SK-N-SH (cell line): ENCODE results near the gene RIC8B. TPM values are rescaled to one million over a fixed set of nuclear protein-coding genes. Genes with fewer than 3 reads are reported as not detected.

Source experiments
- CTCF ChIA-PET: fragments of 300-600, 350-600 bp; formaldehyde crosslinking; extraction: SDS; loops from one replicate; lab custom pipeline; 2021; lab: Yijun Ruan, JAX
- POLR2A ChIA-PET: fragments of 350-600 bp; sonication (Branson Sonifier 250); formaldehyde crosslinking; extraction: SDS; loops from one replicate; lab custom pipeline; 2020; ENCODE audit warnings: antibody characterized with exemption, inconsistent platforms; lab: Yijun Ruan, JAX
- DNase-seq: peaks from one replicate; pipeline ENCODE4 v3.0.0; 2012
- H2AFZ ChIP-seq: fragments of 200-600 bp; sonication (generic); 2 replicates; pipeline ENCODE4 v1.8.1; 2016; ENCODE audit warnings: antibody characterized with exemption, mild to moderate bottlenecking, low read depth
- H3F3A ChIP-seq: fragments of 200-600 bp; sonication (generic); replicated peaks from 2 replicates; pipeline ENCODE3; 2016; ENCODE audit warnings: antibody characterized with exemption, mild to moderate bottlenecking; ENCODE audit not compliant: insufficient read depth
- H3K27ac ChIP-seq, 2 experiments: fragments of 200-500 bp in 1 of 2; fragments of 200-600 bp in 1 of 2; sonication (Bioruptor generic) in 1 of 2; sonication (generic), shearing (Covaris generic) in 1 of 2; 2 replicates each; pipeline versions ENCODE4 v1.5.1 to v1.6.1; 2014 to 2016; ENCODE audit warnings: low read depth in 2 of 2, inconsistent platforms in 1 of 2, low read length in 1 of 2, mild to moderate bottlenecking in 1 of 2, mixed read lengths in 1 of 2
- H3K27me3 ChIP-seq: fragments of 200-600 bp; sonication (generic), shearing (Covaris generic); 2 replicates; pipeline ENCODE4 v1.6.1; 2016; ENCODE audit warnings: mixed run types; ENCODE audit not compliant: insufficient read depth
- H3K36me3 ChIP-seq, 2 experiments: fragments of 200-500 bp in 1 of 2; fragments of 200-600 bp in 1 of 2; sonication (Bioruptor generic) in 1 of 2; sonication (generic) in 1 of 2; replicated peaks in 1 of 2; 2 replicates each; pipeline versions ENCODE3 to v1.5.1; 2014 to 2016; ENCODE audit warnings: low read length in 1 of 2, mild to moderate bottlenecking in 1 of 2; ENCODE audit not compliant: insufficient read depth in 2 of 2, control insufficient read depth in 1 of 2
- H3K4me1 ChIP-seq, 2 experiments: fragments of 200-500 bp in 1 of 2; fragments of 200-600 bp in 1 of 2; sonication (Bioruptor generic) in 1 of 2; sonication (generic), shearing (Covaris generic) in 1 of 2; 2 replicates each; pipeline versions ENCODE4 v1.5.1 to v1.6.1; 2014 to 2016; ENCODE audit warnings: low read depth in 1 of 2, low read length in 1 of 2, mixed run types in 1 of 2; ENCODE audit not compliant: insufficient read depth in 2 of 2, control insufficient read depth in 1 of 2
- H3K4me2 ChIP-seq: fragments of 200-600 bp; sonication (generic), shearing (Covaris generic); 2 replicates; pipeline ENCODE4 v1.6.1; 2017; ENCODE audit warnings: mixed run types
- H3K4me3 ChIP-seq, 2 experiments: fragments of 200-500 bp in 1 of 2; fragments of 200-600 bp in 1 of 2; sonication (Bioruptor generic) in 1 of 2; sonication (generic), shearing (Covaris generic) in 1 of 2; 2 replicates each; pipeline versions ENCODE4 v1.5.1 to v1.8.1; 2014 to 2016; ENCODE audit warnings: low read depth in 2 of 2, inconsistent platforms in 1 of 2, low read length in 1 of 2, mild to moderate bottlenecking in 1 of 2, mixed read lengths in 1 of 2, moderate library complexity in 1 of 2
- H3K79me2 ChIP-seq: fragments of 200-600 bp; sonication (generic); 2 replicates; pipeline ENCODE4 v1.8.1; 2017; ENCODE audit warnings: mild to moderate bottlenecking; ENCODE audit not compliant: insufficient read depth
- H3K9ac ChIP-seq: fragments of 200-600 bp; sonication (generic); 2 replicates; pipeline ENCODE4 v1.6.1; 2017; ENCODE audit warnings: mixed run types
- H3K9me2 ChIP-seq: fragments of 200-600 bp; sonication (generic); 2 replicates; pipeline ENCODE4 v1.6.1; 2017; ENCODE audit warnings: mixed run types
- H3K9me3 ChIP-seq: fragments of 200-600 bp; sonication (generic); 2 replicates; pipeline ENCODE4 v1.6.1; 2017; ENCODE audit warnings: mixed run types, mild to moderate bottlenecking, moderate library complexity
- H4K20me1 ChIP-seq: fragments of 200-600 bp; sonication (generic); 2 replicates; pipeline ENCODE4 v1.6.1; 2017; ENCODE audit warnings: mild to moderate bottlenecking, mixed run types; ENCODE audit not compliant: insufficient read depth
- CTCF ChIP-seq: fragments of 200-600 bp; sonication (generic); IDR thresholded peaks from 2 replicates; pipeline ENCODE4 v1.6.1; 2017; ENCODE audit warnings: antibody characterized with exemption, mild to moderate bottlenecking, moderate library complexity
- ELF1 ChIP-seq: IDR thresholded peaks from 2 replicates; pipeline ENCODE4 v1.4.0; 2012
- EZH2phosphoT487 ChIP-seq: fragments of 200-600 bp; sonication (generic); IDR thresholded peaks from 2 replicates; pipeline ENCODE4 v1.6.1; 2017; ENCODE audit warnings: low read depth, mixed run types, mild to moderate bottlenecking, antibody characterized with exemption, moderate library complexity, borderline replicate concordance
- FOXM1 ChIP-seq: IDR thresholded peaks from 2 replicates; pipeline ENCODE4 v1.4.0; 2012; ENCODE audit warnings: low read depth, mild to moderate bottlenecking
- GATA2 ChIP-seq: sonication (generic); formaldehyde crosslinking; IDR thresholded peaks from 2 replicates; pipeline ENCODE4 v1.5.0; 2020; ENCODE audit warnings: mild to moderate bottlenecking, missing genetic modification reagents
- MEF2A ChIP-seq: IDR thresholded peaks from 2 replicates; pipeline ENCODE4 v1.4.0; 2012; ENCODE audit warnings: low read depth, borderline replicate concordance
- NFIC ChIP-seq: IDR thresholded peaks from 2 replicates; pipeline ENCODE4 v1.4.0; 2012; ENCODE audit warnings: borderline replicate concordance
- POLR2AphosphoS5 ChIP-seq: IDR thresholded peaks from 2 replicates; pipeline ENCODE4 v1.6.1; 2012; ENCODE audit warnings: low read depth, low read length
- RCOR1 ChIP-seq: fragments of 150-350 bp; IDR thresholded peaks from 2 replicates; pipeline ENCODE4 v1.6.1; 2017; ENCODE audit warnings: antibody characterized with exemption, low read length
- RFX5 ChIP-seq: IDR thresholded peaks from 2 replicates; pipeline ENCODE4 v1.6.1; 2012; ENCODE audit warnings: mild to moderate bottlenecking, improper control_type of control experiment, low read length
- RXRA ChIP-seq: IDR thresholded peaks from 2 replicates; pipeline ENCODE4 v1.4.0; 2012; ENCODE audit warnings: low read depth, mild to moderate bottlenecking, borderline replicate concordance
- TAF1 ChIP-seq: IDR thresholded peaks from 2 replicates; pipeline ENCODE4 v1.6.1; 2012; ENCODE audit warnings: low read depth, mild to moderate bottlenecking, low read length, moderate library complexity, borderline replicate concordance
- TEAD4 ChIP-seq: IDR thresholded peaks from 2 replicates; pipeline ENCODE4 v1.4.0; 2012; ENCODE audit warnings: mild to moderate bottlenecking, borderline replicate concordance; ENCODE audit not compliant: insufficient read depth
- USF2 ChIP-seq: fragments of 150-350 bp; IDR thresholded peaks from 2 replicates; pipeline ENCODE4 v1.6.1; 2017; ENCODE audit warnings: antibody characterized with exemption, low read length, low read depth, borderline replicate concordance
- WGBS: methylation state at CpG from one replicate; pipeline ENCODE4 v1.1.6; 2017; ENCODE audit warnings: low lambda C conversion rate; 5-methylcytosine and 5-hydroxymethylcytosine counted together
- polyA plus RNA-seq, 3 experiments: library from polyadenylated mRNA; depleted of rRNA; stranded (reverse); fragments of >200 nt; gene quantifications; 2 replicates each; pipeline ENCODE4 v1.2.3, GENCODE V29; 2012
- TF ChIP-seq, protein P1 (sequence below): IDR thresholded peaks from 2 replicates; pipeline ENCODE4 v1.6.1; 2012; ENCODE audit warnings: mild to moderate bottlenecking, low read depth, low read length, moderate library complexity
- TF ChIP-seq, protein P2 (sequence below): IDR thresholded peaks from 2 replicates; pipeline ENCODE4 v1.4.0; 2012; ENCODE audit warnings: low read depth, borderline replicate concordance

The RIC8B gene
- polyA plus RNA-seq, 1 of the 3 experiments (the other 2 are of a cell fraction), result 6.2 TPM

- H3K36me3 ChIP-seq, result peaks cover 6 to 26% of the 10 kb centered on the region in 2 experiments
- H4K20me1 ChIP-seq, result no peaks in the 10 kb centered on the region
- no peaks in the 10 kb centered on the region for H3K9me2 ChIP-seq
- H3K79me2 ChIP-seq, result peaks cover 14% of the 10 kb centered on the region; the same call in 1 of the 2 replicates
- CTCF ChIA-PET, result no interaction called here
- H2AFZ ChIP-seq, result no peak overlapping the region
- no peak overlapping the region for H3K27ac ChIP-seq
- H3K4me3 ChIP-seq, result no peak overlapping the region
- POLR2A ChIA-PET, result no interaction called here
- no peaks in the 10 kb centered on the region for H3K27me3 ChIP-seq
- DNase-seq, result no peak
- H3K9me3 ChIP-seq, result no peaks in the 10 kb centered on the region
- TF ChIP-seq FOXM1 (no peak), NFIC (no peak), TAF1 (no peak), RCOR1 (no peak), POLR2AphosphoS5 (no peak), RFX5 (no peak), USF2 (no peak), RXRA (no peak), MEF2A (no peak), GATA2 (CRISPR knock-in tag) (no peak), ELF1 (no peak), CTCF (no peak), EZH2phosphoT487 (no peak), TEAD4 (no peak)
- TF ChIP-seq, protein P1, sequence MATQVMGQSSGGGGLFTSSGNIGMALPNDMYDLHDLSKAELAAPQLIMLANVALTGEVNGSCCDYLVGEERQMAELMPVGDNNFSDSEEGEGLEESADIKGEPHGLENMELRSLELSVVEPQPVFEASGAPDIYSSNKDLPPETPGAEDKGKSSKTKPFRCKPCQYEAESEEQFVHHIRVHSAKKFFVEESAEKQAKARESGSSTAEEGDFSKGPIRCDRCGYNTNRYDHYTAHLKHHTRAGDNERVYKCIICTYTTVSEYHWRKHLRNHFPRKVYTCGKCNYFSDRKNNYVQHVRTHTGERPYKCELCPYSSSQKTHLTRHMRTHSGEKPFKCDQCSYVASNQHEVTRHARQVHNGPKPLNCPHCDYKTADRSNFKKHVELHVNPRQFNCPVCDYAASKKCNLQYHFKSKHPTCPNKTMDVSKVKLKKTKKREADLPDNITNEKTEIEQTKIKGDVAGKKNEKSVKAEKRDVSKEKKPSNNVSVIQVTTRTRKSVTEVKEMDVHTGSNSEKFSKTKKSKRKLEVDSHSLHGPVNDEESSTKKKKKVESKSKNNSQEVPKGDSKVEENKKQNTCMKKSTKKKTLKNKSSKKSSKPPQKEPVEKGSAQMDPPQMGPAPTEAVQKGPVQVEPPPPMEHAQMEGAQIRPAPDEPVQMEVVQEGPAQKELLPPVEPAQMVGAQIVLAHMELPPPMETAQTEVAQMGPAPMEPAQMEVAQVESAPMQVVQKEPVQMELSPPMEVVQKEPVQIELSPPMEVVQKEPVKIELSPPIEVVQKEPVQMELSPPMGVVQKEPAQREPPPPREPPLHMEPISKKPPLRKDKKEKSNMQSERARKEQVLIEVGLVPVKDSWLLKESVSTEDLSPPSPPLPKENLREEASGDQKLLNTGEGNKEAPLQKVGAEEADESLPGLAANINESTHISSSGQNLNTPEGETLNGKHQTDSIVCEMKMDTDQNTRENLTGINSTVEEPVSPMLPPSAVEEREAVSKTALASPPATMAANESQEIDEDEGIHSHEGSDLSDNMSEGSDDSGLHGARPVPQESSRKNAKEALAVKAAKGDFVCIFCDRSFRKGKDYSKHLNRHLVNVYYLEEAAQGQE, result no peak
- TF ChIP-seq, protein P2, sequence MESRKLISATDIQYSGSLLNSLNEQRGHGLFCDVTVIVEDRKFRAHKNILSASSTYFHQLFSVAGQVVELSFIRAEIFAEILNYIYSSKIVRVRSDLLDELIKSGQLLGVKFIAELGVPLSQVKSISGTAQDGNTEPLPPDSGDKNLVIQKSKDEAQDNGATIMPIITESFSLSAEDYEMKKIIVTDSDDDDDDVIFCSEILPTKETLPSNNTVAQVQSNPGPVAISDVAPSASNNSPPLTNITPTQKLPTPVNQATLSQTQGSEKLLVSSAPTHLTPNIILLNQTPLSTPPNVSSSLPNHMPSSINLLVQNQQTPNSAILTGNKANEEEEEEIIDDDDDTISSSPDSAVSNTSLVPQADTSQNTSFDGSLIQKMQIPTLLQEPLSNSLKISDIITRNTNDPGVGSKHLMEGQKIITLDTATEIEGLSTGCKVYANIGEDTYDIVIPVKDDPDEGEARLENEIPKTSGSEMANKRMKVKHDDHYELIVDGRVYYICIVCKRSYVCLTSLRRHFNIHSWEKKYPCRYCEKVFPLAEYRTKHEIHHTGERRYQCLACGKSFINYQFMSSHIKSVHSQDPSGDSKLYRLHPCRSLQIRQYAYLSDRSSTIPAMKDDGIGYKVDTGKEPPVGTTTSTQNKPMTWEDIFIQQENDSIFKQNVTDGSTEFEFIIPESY, result no peak
- H3K4me1 ChIP-seq, result peaks cover 3 to 8% of the 10 kb centered on the region in 2 experiments; a peak in 2 of 4 replicates
- H3K4me2 ChIP-seq, result 0 out of 2 replicates have a peak overlapping the region, but pooled peaks have one; percentile 4
- 88% methylated on average over 1 of the region's 1 CpG for WGBS
- no peaks in the 10 kb centered on the region for H3F3A ChIP-seq
- no peak overlapping the region for H3K9ac ChIP-seq
These were observed 88.7 kb downstream of the RIC8B start for GRCh38 chr12:106863189-106863588.
